Caki2 (cell line): ENCODE results near the gene SPSB4. TPM values are rescaled to one million over a fixed set of nuclear protein-coding genes. Genes with fewer than 3 reads are reported as not detected.
"Not testable (repeated sequence)": the region's sequence is repeated elsewhere in the genome, so short reads cannot be mapped to it uniquely, and the experiment has no call there.

Experiments
- DNase-seq: peaks from one replicate; pipeline ENCODE4 v3.0.0-alpha.2; 2015; ENCODE audit warnings: low read depth
- in situ Hi-C: cut with HindIII; loops from 2 replicates; pipeline ENCODE4 v1.10.0; 2016; ENCODE audit warnings: low sequenced_read_pairs, low pct_unique_long_range_greater_than_20kb, mixed read lengths
- total RNA-seq: library from RNA; depleted of rRNA; stranded (reverse); fragments of >200 nt; shearing (Covaris generic); gene quantifications from 2 replicates; pipeline ENCODE4 v1.2.3, GENCODE V29; 2014; ENCODE audit warnings: low replicate concordance; rRNA removed

Gene SPSB4
- total RNA-seq, result 0.37 and 0.52 TPM in 2 replicates

GRCh38 chr3:141050576-141051442, at the start of gene SPSB4:
TSS of gene SPSB4 (plus strand) at chr3:141051347. CDS start at chr3:141066105, 14,758 bp downstream.
- peak; percentile 93 for DNase-seq
- in situ Hi-C loops, result no loop called here

- in situ Hi-C loops, result no loop called here
- DNase-seq, result no peak
Observed at GRCh38 chr3:141006344-141006743, 44.8 kb upstream of the SPSB4 start.

- DNase-seq, result no peak
- in situ Hi-C loops, result no loop called here
Observed at GRCh38 chr3:141009496-141009895, 41.7 kb upstream of the SPSB4 start.

GRCh38 chr3:141011232-141011996, 39.7 kb upstream of the SPSB4 start:
- DNase-seq, result peak; percentile 36
- in situ Hi-C loops, result no loop called here

GRCh38 chr3:141011997-141012262, 39.2 kb upstream of the SPSB4 start:
- DNase-seq, result no peak
- in situ Hi-C loops, result no loop called here

- no peak for DNase-seq
- in situ Hi-C loops, result no loop called here
Observed at GRCh38 chr3:141012571-141012970, 38.6 kb upstream of the SPSB4 start.

GRCh38 chr3:141015481-141015880, 35.7 kb upstream of the SPSB4 start:
- no peak for DNase-seq
- in situ Hi-C loops, result no loop called here

- DNase-seq, in situ Hi-C loops: not testable (repeated sequence)
Observed at GRCh38 chr3:141017366-141018322, 33.5 kb upstream of the SPSB4 start.

- in situ Hi-C loops, result no loop called here
- DNase-seq, result no peak
Observed at GRCh38 chr3:141019244-141019643, 31.9 kb upstream of the SPSB4 start.

- in situ Hi-C loops, result no loop called here
- DNase-seq, result no peak
Observed at GRCh38 chr3:141020143-141020830, 30.9 kb upstream of the SPSB4 start.

GRCh38 chr3:141021261-141021660, 29.9 kb upstream of the SPSB4 start:
- DNase-seq, result no peak
- in situ Hi-C loops, result no loop called here

- in situ Hi-C loops, result no loop called here
- no peak for DNase-seq
Observed at GRCh38 chr3:141030296-141030695, 20.9 kb upstream of the SPSB4 start.

GRCh38 chr3:141039589-141039988, 11.6 kb upstream of the SPSB4 start:
- in situ Hi-C loops, result no loop called here

GRCh38 chr3:141044695-141045641, 6.2 kb upstream of the SPSB4 start:
- no peak for DNase-seq
- in situ Hi-C loops, result no loop called here

More at GRCh38 chr3:141039589-141039988, 11.6 kb upstream of the SPSB4 start:
- DNase-seq, result peak; percentile 8

GRCh38 chr3:141045849-141046248, 5.3 kb upstream of the SPSB4 start:
- in situ Hi-C loops, result no loop called here
- DNase-seq, result no peak

GRCh38 chr3:141047168-141047567, 4.0 kb upstream of the SPSB4 start:
- in situ Hi-C loops, result no loop called here
- no peak for DNase-seq

- no peak for DNase-seq
- in situ Hi-C loops, result no loop called here
Observed at GRCh38 chr3:141049681-141050080, 1.5 kb upstream of the SPSB4 start.
